AG04450 (cell line): Measurements from ENCODE around the gene CANT1. TPM values are rescaled to one million over a fixed set of nuclear protein-coding genes. Genes with fewer than 3 reads are reported as not detected.

ENCODE experiments used
- CTCF ChIA-PET: fragments of 300-600, 350-600 bp; formaldehyde crosslinking; extraction: SDS; loops from one replicate; lab custom pipeline; 2022; ENCODE audit warnings: antibody characterized with exemption, inconsistent platforms; lab: Charles Lee
- POLR2A ChIA-PET: fragments of 350-600 bp; formaldehyde crosslinking; extraction: SDS; loops from one replicate; lab custom pipeline; 2021; ENCODE audit warnings: antibody characterized with exemption, inconsistent platforms; lab: Yijun Ruan, JAX
- DNase-seq: peaks from one replicate; pipeline ENCODE4 v3.0.0-alpha.2; 2011; ENCODE audit warnings: low read depth, low spot score
- H3K27ac ChIP-seq: one replicate; pipeline ENCODE4 v1.5.1; 2012; ENCODE audit warnings: low read depth, low read length, control low read depth
- H3K27me3 ChIP-seq: one replicate; pipeline ENCODE4 v1.6.0; 2012; ENCODE audit warnings: low read length; ENCODE audit not compliant: control insufficient read depth, insufficient read depth
- H3K4me3 ChIP-seq: 2 replicates; pipeline ENCODE4 v1.5.1; 2011; ENCODE audit warnings: mild to moderate bottlenecking, low read depth, low read length, control low read depth
- H3K9me3 ChIP-seq: 2 replicates; pipeline ENCODE4 v1.5.1; 2012; ENCODE audit warnings: low read length; ENCODE audit not compliant: control insufficient read depth, insufficient read depth
- polyA plus RNA-seq: library from polyadenylated mRNA; depleted of rRNA; stranded (reverse); fragments of >200 nt; gene quantifications from 2 replicates; pipeline ENCODE4 v1.2.3, GENCODE V29; 2011
- TF ChIP-seq, protein P1 (sequence below): IDR thresholded peaks from 2 replicates; pipeline ENCODE4 v1.5.1; 2011; ENCODE audit warnings: low read depth, low read length, control low read depth, inconsistent platforms

The CANT1 gene
- polyA plus RNA-seq, 1 experiment, result 61.6 TPM

DNA sequence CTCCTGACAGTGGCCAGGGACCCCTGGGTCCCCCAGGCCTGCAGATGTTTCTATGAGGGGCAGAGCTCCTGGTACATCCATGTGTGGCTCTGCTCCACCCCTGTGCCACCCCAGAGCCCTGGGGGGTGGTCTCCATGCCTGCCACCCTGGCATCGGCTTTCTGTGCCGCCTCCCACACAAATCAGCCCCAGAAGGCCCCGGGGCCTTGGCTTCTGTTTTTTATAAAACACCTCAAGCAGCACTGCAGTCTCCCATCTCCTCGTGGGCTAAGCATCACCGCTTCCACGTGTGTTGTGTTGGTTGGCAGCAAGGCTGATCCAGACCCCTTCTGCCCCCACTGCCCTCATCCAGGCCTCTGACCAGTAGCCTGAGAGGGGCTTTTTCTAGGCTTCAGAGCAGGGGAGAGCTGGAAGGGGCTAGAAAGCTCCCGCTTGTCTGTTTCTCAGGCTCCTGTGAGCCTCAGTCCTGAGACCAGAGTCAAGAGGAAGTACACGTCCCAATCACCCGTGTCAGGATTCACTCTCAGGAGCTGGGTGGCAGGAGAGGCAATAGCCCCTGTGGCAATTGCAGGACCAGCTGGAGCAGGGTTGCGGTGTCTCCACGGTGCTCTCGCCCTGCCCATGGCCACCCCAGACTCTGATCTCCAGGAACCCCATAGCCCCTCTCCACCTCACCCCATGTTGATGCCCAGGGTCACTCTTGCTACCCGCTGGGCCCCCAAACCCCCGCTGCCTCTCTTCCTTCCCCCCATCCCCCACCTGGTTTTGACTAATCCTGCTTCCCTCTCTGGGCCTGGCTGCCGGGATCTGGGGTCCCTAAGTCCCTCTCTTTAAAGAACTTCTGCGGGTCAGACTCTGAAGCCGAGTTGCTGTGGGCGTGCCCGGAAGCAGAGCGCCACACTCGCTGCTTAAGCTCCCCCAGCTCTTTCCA lies 39.5 kb upstream of the CANT1 start:
- Histone ChIP-seq H3K27me3 (no peaks in the 10 kb centered on the region), H3K27ac (no peak overlapping the region), H3K4me3 (no peak overlapping the region), H3K9me3 (peaks cover 3% of the 10 kb centered on the region)
- no peak for DNase-seq
- POLR2A ChIA-PET, result no interaction called here
- CTCF ChIA-PET, result interaction anchor here (0.7 to 1.6 kb wide), 2 partner anchors 20 to 34 kb away, joined by 6 read pairs; no protein-coding TSS in a partner anchor
- TF ChIP-seq, protein P1, sequence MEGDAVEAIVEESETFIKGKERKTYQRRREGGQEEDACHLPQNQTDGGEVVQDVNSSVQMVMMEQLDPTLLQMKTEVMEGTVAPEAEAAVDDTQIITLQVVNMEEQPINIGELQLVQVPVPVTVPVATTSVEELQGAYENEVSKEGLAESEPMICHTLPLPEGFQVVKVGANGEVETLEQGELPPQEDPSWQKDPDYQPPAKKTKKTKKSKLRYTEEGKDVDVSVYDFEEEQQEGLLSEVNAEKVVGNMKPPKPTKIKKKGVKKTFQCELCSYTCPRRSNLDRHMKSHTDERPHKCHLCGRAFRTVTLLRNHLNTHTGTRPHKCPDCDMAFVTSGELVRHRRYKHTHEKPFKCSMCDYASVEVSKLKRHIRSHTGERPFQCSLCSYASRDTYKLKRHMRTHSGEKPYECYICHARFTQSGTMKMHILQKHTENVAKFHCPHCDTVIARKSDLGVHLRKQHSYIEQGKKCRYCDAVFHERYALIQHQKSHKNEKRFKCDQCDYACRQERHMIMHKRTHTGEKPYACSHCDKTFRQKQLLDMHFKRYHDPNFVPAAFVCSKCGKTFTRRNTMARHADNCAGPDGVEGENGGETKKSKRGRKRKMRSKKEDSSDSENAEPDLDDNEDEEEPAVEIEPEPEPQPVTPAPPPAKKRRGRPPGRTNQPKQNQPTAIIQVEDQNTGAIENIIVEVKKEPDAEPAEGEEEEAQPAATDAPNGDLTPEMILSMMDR, result no peak

DNA sequence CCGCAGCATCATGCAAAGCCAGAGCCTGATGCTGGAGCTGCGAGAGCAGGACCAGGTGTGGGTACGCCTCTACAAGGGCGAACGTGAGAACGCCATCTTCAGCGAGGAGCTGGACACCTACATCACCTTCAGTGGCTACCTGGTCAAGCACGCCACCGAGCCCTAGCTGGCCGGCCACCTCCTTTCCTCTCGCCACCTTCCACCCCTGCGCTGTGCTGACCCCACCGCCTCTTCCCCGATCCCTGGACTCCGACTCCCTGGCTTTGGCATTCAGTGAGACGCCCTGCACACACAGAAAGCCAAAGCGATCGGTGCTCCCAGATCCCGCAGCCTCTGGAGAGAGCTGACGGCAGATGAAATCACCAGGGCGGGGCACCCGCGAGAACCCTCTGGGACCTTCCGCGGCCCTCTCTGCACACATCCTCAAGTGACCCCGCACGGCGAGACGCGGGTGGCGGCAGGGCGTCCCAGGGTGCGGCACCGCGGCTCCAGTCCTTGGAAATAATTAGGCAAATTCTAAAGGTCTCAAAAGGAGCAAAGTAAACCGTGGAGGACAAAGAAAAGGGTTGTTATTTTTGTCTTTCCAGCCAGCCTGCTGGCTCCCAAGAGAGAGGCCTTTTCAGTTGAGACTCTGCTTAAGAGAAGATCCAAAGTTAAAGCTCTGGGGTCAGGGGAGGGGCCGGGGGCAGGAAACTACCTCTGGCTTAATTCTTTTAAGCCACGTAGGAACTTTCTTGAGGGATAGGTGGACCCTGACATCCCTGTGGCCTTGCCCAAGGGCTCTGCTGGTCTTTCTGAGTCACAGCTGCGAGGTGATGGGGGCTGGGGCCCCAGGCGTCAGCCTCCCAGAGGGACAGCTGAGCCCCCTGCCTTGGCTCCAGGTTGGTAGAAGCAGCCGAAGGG lies 38.6 kb upstream of the CANT1 start:
- POLR2A ChIA-PET, result no interaction called here
- DNase-seq, result no peak

DNA sequence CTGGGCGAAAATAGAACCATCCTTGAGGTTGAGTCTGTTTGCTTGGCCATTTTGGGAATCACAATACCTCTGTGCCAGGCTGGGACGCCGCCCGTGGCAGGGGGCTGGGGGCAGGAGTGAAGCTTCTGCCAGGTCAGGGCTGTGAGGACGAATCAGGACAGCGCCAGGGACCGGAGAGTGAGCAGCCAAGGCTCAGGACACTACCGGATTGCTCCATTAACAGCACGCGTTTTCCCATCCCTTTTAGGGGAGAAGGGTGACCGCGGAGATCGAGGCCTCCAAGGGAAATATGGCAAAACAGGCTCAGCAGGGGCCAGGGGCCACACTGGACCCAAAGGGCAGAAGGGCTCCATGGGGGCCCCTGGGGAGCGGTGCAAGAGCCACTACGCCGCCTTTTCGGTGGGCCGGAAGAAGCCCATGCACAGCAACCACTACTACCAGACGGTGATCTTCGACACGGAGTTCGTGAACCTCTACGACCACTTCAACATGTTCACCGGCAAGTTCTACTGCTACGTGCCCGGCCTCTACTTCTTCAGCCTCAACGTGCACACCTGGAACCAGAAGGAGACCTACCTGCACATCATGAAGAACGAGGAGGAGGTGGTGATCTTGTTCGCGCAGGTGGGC lies 37.8 kb upstream of the CANT1 start:
- no peaks in the 10 kb centered on the region for H3K27me3 ChIP-seq
- CTCF ChIA-PET, result no interaction called here
- POLR2A ChIA-PET, result no interaction called here
- H3K9me3 ChIP-seq, result no peaks in the 10 kb centered on the region; the same call in 1 of the 2 replicates
- DNase-seq, result no peak
- no peak overlapping the region for H3K4me3 ChIP-seq
- TF ChIP-seq, protein P1, result no peak
- no peak overlapping the region for H3K27ac ChIP-seq

More for the DNA sequence above, 38.6 kb upstream of the CANT1 start:
- CTCF ChIA-PET, result interaction anchor here (1.6 kb wide), 1 partner anchor 34 kb away, joined by 6 read pairs; no protein-coding TSS in a partner anchor
- TF ChIP-seq, protein P1, result no peak
- Histone ChIP-seq H3K27me3 (no peaks in the 10 kb centered on the region), H3K9me3 (no peaks in the 10 kb centered on the region; the same call in 1 of the 2 replicates), H3K4me3 (no peak overlapping the region), H3K27ac (no peak overlapping the region)

DNA sequence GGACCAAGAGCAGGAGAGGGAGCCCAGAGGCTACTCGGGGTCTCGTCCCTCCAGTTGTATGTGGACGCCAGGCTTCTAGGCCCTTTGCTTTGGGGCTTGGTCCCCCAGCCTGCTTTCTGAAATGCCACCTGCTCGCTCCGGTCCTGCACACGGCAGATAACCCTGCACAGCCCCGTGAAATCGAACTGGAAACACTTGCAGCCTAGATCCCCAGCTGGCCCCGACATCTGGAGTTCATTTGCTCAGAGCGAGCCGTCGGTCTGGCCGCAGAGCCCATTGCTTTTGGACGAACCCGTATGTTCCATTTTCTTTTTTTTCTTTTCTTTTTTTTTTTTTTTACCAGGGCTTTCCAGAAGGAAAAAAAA lies 37.3 kb upstream of the CANT1 start:
- DNase-seq, result no peak
- TF ChIP-seq, protein P1, result no peak
- no peak overlapping the region for H3K4me3 ChIP-seq
- no peaks in the 10 kb centered on the region for H3K27me3 ChIP-seq
- ChIA-PET CTCF (no interaction called here), POLR2A (no interaction called here)
- no peaks in the 10 kb centered on the region; the same call in 1 of the 2 replicates for H3K9me3 ChIP-seq
- peak overlapping the region; percentile 31 for H3K27ac ChIP-seq
